Spleen (tissue), 13 donors: Measurements from ENCODE around the gene FAR2. TPM values are rescaled to one million over a fixed set of nuclear protein-coding genes. Genes with fewer than 3 reads are reported as not detected.

Experiments
- DNase-seq: peaks from one replicate; pipeline ENCODE4 v3.0.0-alpha.2; 2020
- H3K27ac ChIP-seq, 8 donors: fragments of 200-600 bp; sonication (generic) in 7 of 8; 1 replicate in 4 of 8; 2 replicates in 4 of 8; pipeline versions ENCODE4 v1.5.0 to v1.8.0; 2016 to 2021; ENCODE audit warnings: inconsistent platforms in 4 of 8, mild to moderate bottlenecking in 4 of 8, moderate library complexity in 1 of 8
- H3K27me3 ChIP-seq, 7 donors: fragments of 200-600 bp; sonication (generic) in 6 of 7; replicated peaks in 1 of 7; 1 replicate in 4 of 7; 2 replicates in 3 of 7; pipeline versions ENCODE4 v1.5.0 to v1.8.0; 2016 to 2021; ENCODE audit warnings: inconsistent platforms in 3 of 7, mild to moderate bottlenecking in 1 of 7
- H3K36me3 ChIP-seq, 6 donors: fragments of 200-600 bp; sonication (generic) in 5 of 6; 1 replicate in 4 of 6; 2 replicates in 2 of 6; pipeline versions ENCODE4 v1.5.0 to v1.8.0; 2016 to 2021; ENCODE audit warnings: inconsistent platforms in 2 of 6
- H3K4me1 ChIP-seq, 6 donors: fragments of 200-600 bp; sonication (generic) in 5 of 6; 1 replicate in 3 of 6; 2 replicates in 3 of 6; pipeline versions ENCODE4 v1.5.0 to v1.8.0; 2016 to 2021; ENCODE audit warnings: inconsistent platforms in 3 of 6
- H3K4me3 ChIP-seq, 8 donors: fragments of 200-600 bp; sonication (generic) in 7 of 8; 1 replicate in 4 of 8; 2 replicates in 4 of 8; pipeline versions ENCODE4 v1.5.0 to v1.8.0; 2016 to 2021; ENCODE audit warnings: inconsistent platforms in 4 of 8, mild to moderate bottlenecking in 4 of 8, moderate library complexity in 2 of 8
- H3K9me3 ChIP-seq, 8 donors: fragments of 200-600 bp; sonication (generic) in 7 of 8; 1 replicate in 4 of 8; 2 replicates in 4 of 8; pipeline versions ENCODE4 v1.5.0 to v1.8.0; 2016 to 2021; ENCODE audit warnings: inconsistent platforms in 4 of 8
- CTCF ChIP-seq, 11 experiments: fragments of 200-600 bp in 7 of 11; fragments of 450-650 bp in 4 of 11; sonication (generic) in 4 of 11; IDR thresholded peaks in 8 of 11; conservative IDR thresholded peaks in 3 of 11; 1 replicate in 7 of 11; 2 replicates in 4 of 11; pipeline versions ENCODE4 v1.4.0 to v1.8.0; 2016 to 2021; ENCODE audit warnings: antibody characterized with exemption in 11 of 11, inconsistent platforms in 4 of 11, mild to moderate bottlenecking in 1 of 11
- POLR2A ChIP-seq, 3 donors: fragments of 450-650 bp; IDR thresholded peaks; one replicate each; pipeline ENCODE4 v1.5.1; 2017; ENCODE audit warnings: antibody characterized with exemption in 3 of 3, mild to moderate bottlenecking in 1 of 3
- POLR2AphosphoS5 ChIP-seq, 3 donors: sonication (generic); formaldehyde crosslinking; IDR thresholded peaks; one replicate each; pipeline ENCODE4 v1.5.1; 2017; ENCODE audit warnings: antibody characterized with exemption in 3 of 3
- WGBS, 5 donors: extraction: QIAGEN DNeasy Blood & Tissue Kit in 3 of 5; methylation state at CpG; one replicate each; pipeline versions ENCODE4 v1.1.5 to v1.1.7; 2013 to 2018; 5-methylcytosine and 5-hydroxymethylcytosine counted together
- intact Hi-C: fragments of 100-400 bp; cut with DNase I; formaldehyde crosslinking; loops from one replicate; pipeline ENCODE4 v1.15.0; 2023; ENCODE audit warnings: low total_unique reads
- long read RNA-seq, 2 donors: transcript quantifications; one replicate each; lab custom pipeline, GENCODE V29; 2026
- polyA plus RNA-seq, 3 donors: library from polyadenylated mRNA; stranded (reverse); fragments of 200-250 nt; gene quantifications; one replicate each; pipeline ENCODE4 v1.2.1, GENCODE V29; 2013
- total RNA-seq, 7 donors: library from RNA; depleted of rRNA in 3 of 7; stranded (reverse); fragments of >200 nt in 3 of 7; fragmentation: NEBNext Ultra II Directional in 4 of 7; extraction: Animal tissue kit (Norgen Biotek cat#: 25700) in 4 of 7; gene quantifications; one replicate each; pipeline versions ENCODE4 v1.1.0 to v1.2.1, GENCODE V29; 2016 to 2021
- donor health status: healthy with polysubstance abuse.
- donor health status: DM: no; HTN: no; CAD: no; lungs with moderate emphysema.
- donor health status: DM: no; HTN: no; CAD: no.
- donor health status: Bipolar disorder and iron deficiency.
- donor health status: healthy.
- donor health status: DM: no; HTN: no; CAD: no.
- donor health status: DM: yes; HTN: yes; CAD: no.

FAR2 gene
- total RNA-seq (10 to 100 TPM; 24.9 to 51.8 (median 32.7) TPM), polyA plus RNA-seq (1 to 10 TPM; 2.9 to 9.8 (median 4.2) TPM)
- long read RNA-seq, donor 1, partial matches to known transcripts = 6 of 9 reads
- long read RNA-seq, donor 1, other reads (novel, unspliced or antisense) = 0 of 9 reads
- long read RNA-seq, donor 2, partial matches to known transcripts = 0 of 2 reads
- long read RNA-seq, donor 2, other reads (novel, unspliced or antisense) = 0 of 2 reads

- TF ChIP-seq POLR2A (IDR thresholded peaks at IDR 0.05) = no peak
- TF ChIP-seq POLR2AphosphoS5 (IDR thresholded peaks at IDR 0.05) = peak; percentile 62 to 82 (median 81)
- peak in 1 of 11 experiments; percentile 9 for TF ChIP-seq CTCF (IDR thresholded peaks at IDR 0.05 in 8 of 11, conservative IDR thresholded peaks at IDR 0.05 in 3 of 11)
- 1 to 2% (median 1%) methylated on average over 43 to 66 of the region's 66 CpGs for WGBS, 5 donors
- intact Hi-C loops = no loop called here
- H3K9me3 ChIP-seq = no peaks in the 10 kb centered on the region
- H3K27ac ChIP-seq = peak within 1 kb of the TSS; percentile 76 to 97 (median 91)
- peaks cover 14 to 70% (median 49%) of the 10 kb centered on the region in 6 donors for H3K4me1 ChIP-seq
- H3K4me3 ChIP-seq = peak within 1 kb of the TSS; percentile 67 to 81 (median 74)
- no peaks in the 10 kb centered on the region for H3K36me3 ChIP-seq
- peak; percentile 91 for DNase-seq
- peaks cover 0 to 24% (median 9%) of the 10 kb centered on the region in 7 donors for H3K27me3 ChIP-seq
Measured at GRCh38 chr12:29148911-29149690, at the start of gene FAR2. Gene FAR2, plus strand, starts transcription at chr12:29149278. Its CDS starts 121,172 bp downstream, at chr12:29270450.

- H3K27me3 ChIP-seq = no peaks in the 10 kb centered on the region
- peak overlapping the region in 1 of 8 donors; percentile 50 for H3K4me3 ChIP-seq
- no peak for DNase-seq
- intact Hi-C loops = no loop called here
- 30 to 39% (median 38%) methylated on average over 2 of the region's 2 CpGs for WGBS, 5 donors
- H3K27ac ChIP-seq = peak overlapping the region; percentile 48 to 82 (median 69)
- peaks cover 0 to 22% (median 9%) of the 10 kb centered on the region in 8 donors for H3K9me3 ChIP-seq
- no peaks in the 10 kb centered on the region for H3K36me3 ChIP-seq
- TF ChIP-seq POLR2A (IDR thresholded peaks at IDR 0.05) = no peak
- TF ChIP-seq POLR2AphosphoS5 (IDR thresholded peaks at IDR 0.05) = no peak
- TF ChIP-seq CTCF (IDR thresholded peaks at IDR 0.05 in 8 of 11, conservative IDR thresholded peaks at IDR 0.05 in 3 of 11) = no peak
- peaks cover 5 to 36% (median 23%) of the 10 kb centered on the region in 6 donors for H3K4me1 ChIP-seq
Measured at GRCh38 chr12:29102741-29103140, 46.3 kb upstream of the FAR2 start.

GRCh38 chr12:29103539-29103974 is 45.5 kb upstream of the FAR2 start:
- H3K27ac ChIP-seq = peak overlapping the region; percentile 48 to 82 (median 69)
- no peak for DNase-seq
- H3K9me3 ChIP-seq = peaks cover 0 to 15% (median 5%) of the 10 kb centered on the region in 8 donors
- no peaks in the 10 kb centered on the region for H3K36me3 ChIP-seq
- intact Hi-C loops = no loop called here
- 8 to 25% (median 14%) methylated on average over 5 of the region's 5 CpGs for WGBS, 5 donors
- peak overlapping the region in 3 of 8 donors; percentile 3 to 50 (median 5) for H3K4me3 ChIP-seq
- H3K27me3 ChIP-seq = no peaks in the 10 kb centered on the region
- TF ChIP-seq POLR2AphosphoS5 (IDR thresholded peaks at IDR 0.05) = no peak
- no peak for TF ChIP-seq CTCF (IDR thresholded peaks at IDR 0.05 in 8 of 11, conservative IDR thresholded peaks at IDR 0.05 in 3 of 11)
- no peak for TF ChIP-seq POLR2A (IDR thresholded peaks at IDR 0.05)
- peaks cover 5 to 36% (median 23%) of the 10 kb centered on the region in 6 donors for H3K4me1 ChIP-seq

- peaks cover 0 to 6% (median under 1%) of the 10 kb centered on the region in 8 donors for H3K9me3 ChIP-seq
- no peak for DNase-seq
- H3K4me1 ChIP-seq = peaks cover 5 to 36% (median 23%) of the 10 kb centered on the region in 6 donors
- intact Hi-C loops = no loop called here
- H3K27me3 ChIP-seq = no peaks in the 10 kb centered on the region
- TF ChIP-seq POLR2A (IDR thresholded peaks at IDR 0.05) (no peak), POLR2AphosphoS5 (IDR thresholded peaks at IDR 0.05) (no peak), CTCF (IDR thresholded peaks at IDR 0.05 in 8 of 11, conservative IDR thresholded peaks at IDR 0.05 in 3 of 11) (no peak)
- no peaks in the 10 kb centered on the region for H3K36me3 ChIP-seq
- WGBS, 5 donors = 25 to 37% (median 29%) methylated on average over 2 of the region's 2 CpGs
- no peak overlapping the region for H3K4me3 ChIP-seq
- H3K27ac ChIP-seq = peak overlapping the region in 6 of 8 donors; percentile 48 to 82 (median 74)
Measured at GRCh38 chr12:29104516-29104915, 44.6 kb upstream of the FAR2 start.
